Stomach (tissue), 4 donors: Measurements from ENCODE around the gene EPHA10.

Source experiments
- CTCF ChIP-seq, 7 experiments: fragments of 450-650 bp in 4 of 7; fragments of 200-600 bp in 3 of 7; sonication (generic) in 3 of 7; IDR thresholded peaks; one replicate each; pipeline ENCODE4 v1.5.1; 2016 to 2019; ENCODE audit warnings: antibody characterized with exemption in 7 of 7, control low read depth in 2 of 7, mild to moderate bottlenecking in 1 of 7
- EP300 ChIP-seq: sonication (generic); formaldehyde crosslinking; IDR thresholded peaks from one replicate; pipeline ENCODE4 v1.6.1; 2017; ENCODE audit warnings: antibody characterized with exemption
- POLR2A ChIP-seq, 4 donors: fragments of 450-650 bp; IDR thresholded peaks; one replicate each; pipeline ENCODE4 v1.6.1; 2016; ENCODE audit warnings: antibody characterized with exemption in 4 of 4, control low read depth in 2 of 4, mild to moderate bottlenecking in 1 of 4, moderate library complexity in 1 of 4

- TF ChIP-seq CTCF (IDR thresholded peaks at IDR 0.05) (no peak), POLR2A (IDR thresholded peaks at IDR 0.05) (no peak), EP300 (no peak)
Measured at GRCh38 chr1:37677808-37678207, 87.1 kb downstream of the EPHA10 start.
